ENCODE results near the gene C1QA. TPM values are rescaled to one million over a fixed set of nuclear protein-coding genes. Genes with fewer than 3 reads are reported as not detected.

C1QA gene
- total and polyA plus RNA-seq, 2 experiments from 2014 or later: 5.9 to 7.8 TPM

- Histone ChIP-seq H3K4me2 (no peak overlapping the region), H3K9me3 (ENCODE audit: low read depth) (no peaks in the 10 kb centered on the region), H3K4me3 (no peak overlapping the region), H3K79me2 (no peaks in the 10 kb centered on the region), H4K20me1 (ENCODE audit: insufficient read depth, poor library complexity, severe bottlenecking) (no peaks in the 10 kb centered on the region), H3K9me2 (replicated peaks; ENCODE audit: insufficient read depth) (no peaks in the 10 kb centered on the region), H3K4me1 (ENCODE audit: insufficient read depth) (no peaks in the 10 kb centered on the region), H3K36me3 (replicated peaks; ENCODE audit: insufficient read depth, low read depth) (no peaks in the 10 kb centered on the region), H3K27ac (no peak overlapping the region), H3K27me3 (no peaks in the 10 kb centered on the region), H2AFZ (no peak overlapping the region)
- TF ChIP-seq EZH2 (IDR thresholded peaks at IDR 0.05; ENCODE audit: borderline replicate concordance) (no peak), CTCF (IDR thresholded peaks at IDR 0.05; ENCODE audit: poor library complexity) (no peak), EZH2phosphoT487 (IDR thresholded peaks at IDR 0.05; ENCODE audit: low read depth, severe bottlenecking, unreplicated experiment) (no peak)
- DNase-seq (ENCODE audit: low spot score): no peak
- WGBS (ENCODE audit: low lambda C conversion rate, missing lambda C conversion rate): 88% methylated on average over 13 of the region's 13 CpGs
Measured at GRCh38 chr1:22650089-22650693, 13.8 kb downstream of the C1QA start.

GRCh38 chr1:22651941-22652856, 15.8 kb downstream of the C1QA start:
- no peak overlapping the region for H3K4me3 ChIP-seq
- H3K9me3 ChIP-seq (ENCODE audit: low read depth): no peaks in the 10 kb centered on the region
- TF ChIP-seq CTCF (IDR thresholded peaks at IDR 0.05; ENCODE audit: poor library complexity): no peak
- TF ChIP-seq EZH2phosphoT487 (IDR thresholded peaks at IDR 0.05; ENCODE audit: low read depth, severe bottlenecking, unreplicated experiment): no peak
- no peak for TF ChIP-seq EZH2 (IDR thresholded peaks at IDR 0.05; ENCODE audit: borderline replicate concordance)
- H3K27me3 ChIP-seq: peaks cover 7% of the 10 kb centered on the region
- H3K27ac ChIP-seq: no peak overlapping the region
- no peaks in the 10 kb centered on the region for H3K9me2 ChIP-seq (replicated peaks; ENCODE audit: insufficient read depth)
- H3K36me3 ChIP-seq (replicated peaks; ENCODE audit: insufficient read depth, low read depth): no peaks in the 10 kb centered on the region
- no peaks in the 10 kb centered on the region for H4K20me1 ChIP-seq (ENCODE audit: insufficient read depth, poor library complexity, severe bottlenecking)
- H3K4me2 ChIP-seq: no peak overlapping the region
- no peak overlapping the region for H2AFZ ChIP-seq
- no peak for DNase-seq (ENCODE audit: low spot score)
- no peaks in the 10 kb centered on the region for H3K4me1 ChIP-seq (ENCODE audit: insufficient read depth)
- no peaks in the 10 kb centered on the region for H3K79me2 ChIP-seq
- 80% methylated on average over 15 of the region's 15 CpGs for WGBS (ENCODE audit: low lambda C conversion rate, missing lambda C conversion rate)

DNA sequence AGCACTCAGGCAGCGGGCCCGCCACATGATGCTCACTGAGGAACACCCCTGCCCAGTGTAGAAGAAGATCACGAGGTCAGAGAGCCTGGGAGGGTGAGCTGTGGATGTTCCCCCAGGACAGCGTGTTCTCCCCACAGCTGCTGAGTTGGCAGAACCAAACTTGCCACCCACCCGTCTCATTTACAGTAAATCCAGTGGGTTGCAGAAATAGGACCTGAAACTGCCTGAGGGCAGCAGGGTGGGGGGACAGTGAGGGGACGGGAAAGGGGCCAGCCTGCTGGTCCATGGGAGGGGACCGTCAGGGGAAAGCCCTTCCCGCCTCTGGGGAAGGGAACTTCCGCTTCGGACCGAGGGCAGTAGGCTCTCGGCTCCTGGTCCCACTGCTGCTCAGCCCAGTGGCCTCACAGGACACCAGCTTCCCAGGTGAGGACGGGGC, 16.5 kb downstream of the C1QA start, which contains the start of gene C1QB:
C1QB (plus strand) TSS at position 356 of the 436 bp plus-strand sequence. CDS start 6,227 bp downstream, outside the sequence.
- Histone ChIP-seq H3K27me3 (peaks cover 8% of the 10 kb centered on the region), H3K9me3 (ENCODE audit: low read depth) (no peaks in the 10 kb centered on the region), H3K36me3 (replicated peaks; ENCODE audit: insufficient read depth, low read depth) (no peaks in the 10 kb centered on the region), H3K9me2 (replicated peaks; ENCODE audit: insufficient read depth) (no peaks in the 10 kb centered on the region), H3K79me2 (no peaks in the 10 kb centered on the region), H3K4me3 (no peak within 1 kb of the TSS), H2AFZ (no peak within 1 kb of the TSS), H3K27ac (no peak within 1 kb of the TSS), H3K4me2 (no peak within 1 kb of the TSS), H4K20me1 (ENCODE audit: insufficient read depth, poor library complexity, severe bottlenecking) (no peaks in the 10 kb centered on the region), H3K4me1 (ENCODE audit: insufficient read depth) (no peaks in the 10 kb centered on the region)
- 75% methylated on average over 8 of the region's 13 CpGs for WGBS (ENCODE audit: low lambda C conversion rate, missing lambda C conversion rate)
- no peak for TF ChIP-seq EZH2phosphoT487 (IDR thresholded peaks at IDR 0.05; ENCODE audit: low read depth, severe bottlenecking, unreplicated experiment)
- TF ChIP-seq EZH2 (IDR thresholded peaks at IDR 0.05; ENCODE audit: borderline replicate concordance): no peak
- TF ChIP-seq CTCF (IDR thresholded peaks at IDR 0.05; ENCODE audit: poor library complexity): no peak
- DNase-seq (ENCODE audit: low spot score): no peak
